HCT116 (cell line): ENCODE data around the gene STARD8.

Experiments used
- EZH2 ChIP-seq: fragments of 200-600 bp; sonication (generic); IDR thresholded peaks from 2 replicates; pipeline ENCODE4 v1.6.1; 2017; ENCODE audit warnings: antibody characterized with exemption, mixed run types
- EZH2phosphoT487 ChIP-seq: fragments of 200-600 bp; IDR thresholded peaks from 2 replicates; pipeline ENCODE4 v1.6.1; 2018; ENCODE audit warnings: antibody characterized with exemption, borderline replicate concordance
- JUND ChIP-seq: IDR thresholded peaks from 2 replicates; pipeline ENCODE4 v1.6.1; 2012
- POLR2A ChIP-seq: IDR thresholded peaks from 2 replicates; pipeline ENCODE4 v1.7.0; 2011; ENCODE audit warnings: borderline replicate concordance; ENCODE audit not compliant: insufficient read depth, insufficient read length; ENCODE audit errors: extremely low read depth
- RAD21 ChIP-seq: IDR thresholded peaks from 2 replicates; pipeline ENCODE4 v1.6.1; 2012; ENCODE audit warnings: low read depth, mild to moderate bottlenecking
- SP1 ChIP-seq: IDR thresholded peaks from 2 replicates; pipeline ENCODE4 v1.6.1; 2012; ENCODE audit warnings: low read depth
- SRF ChIP-seq: IDR thresholded peaks from 2 replicates; pipeline ENCODE4 v1.6.1; 2012; ENCODE audit warnings: low read depth
- TCF7L2 ChIP-seq: IDR thresholded peaks from 2 replicates; pipeline ENCODE4 v1.7.0; 2011; ENCODE audit warnings: borderline replicate concordance, inconsistent platforms; ENCODE audit not compliant: insufficient read depth, insufficient read length; ENCODE audit errors: extremely low read depth
- YY1 ChIP-seq: IDR thresholded peaks from 2 replicates; pipeline ENCODE4 v1.6.1; 2011; ENCODE audit warnings: low read length, low read depth, moderate library complexity, mild to moderate bottlenecking; ENCODE audit not compliant: insufficient replicate concordance; ENCODE audit errors: extremely low read depth
- ZNF274 ChIP-seq: fragments of 200-500 bp; sonication (Bioruptor generic); IDR thresholded peaks from 2 replicates; pipeline ENCODE4 v1.6.1; 2014; ENCODE audit warnings: mild to moderate bottlenecking, low read depth, low read length, inconsistent platforms
- TF ChIP-seq, protein P1 (sequence below), 3 experiments: fragments of 200-600 bp in 1 of 3; sonication (generic) in 1 of 3; IDR thresholded peaks in 2 of 3; conservative IDR thresholded peaks in 1 of 3; 2 replicates each; pipeline ENCODE4 v1.5.1; 2012 to 2017; ENCODE audit warnings: low read depth in 2 of 3, low read length in 2 of 3, antibody characterized with exemption in 1 of 3, borderline replicate concordance in 1 of 3, control low read depth in 1 of 3, mild to moderate bottlenecking in 1 of 3, mixed read lengths in 1 of 3, mixed run types in 1 of 3, moderate library complexity in 1 of 3; ENCODE audit not compliant: insufficient read depth in 1 of 3

DNA sequence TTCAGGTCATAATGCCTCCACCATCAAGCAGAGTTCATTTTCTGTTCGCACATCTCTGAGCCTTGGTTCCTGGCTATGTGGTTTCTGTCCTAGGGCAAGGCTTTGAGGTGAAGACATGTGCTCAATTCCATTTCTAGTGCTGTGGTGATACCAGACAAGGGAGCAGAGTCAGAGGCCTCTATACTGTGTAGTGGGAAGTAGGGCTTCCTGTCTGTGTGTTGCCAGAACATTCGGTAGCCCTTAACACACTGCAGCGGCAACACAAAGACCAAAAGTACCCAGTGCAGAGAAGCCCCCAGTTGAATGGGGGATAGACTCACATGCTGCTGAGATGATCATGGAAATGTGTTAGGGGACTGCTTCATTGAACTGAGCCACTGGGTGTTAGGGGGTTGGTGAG is 56.4 kb downstream of the STARD8 start:
- TF ChIP-seq JUND (no peak), ZNF274 (no peak), POLR2A (no peak), SP1 (no peak), YY1 (no peak), TCF7L2 (no peak), EZH2phosphoT487 (no peak), SRF (no peak), RAD21 (no peak), EZH2 (no peak)
- TF ChIP-seq, protein P1, sequence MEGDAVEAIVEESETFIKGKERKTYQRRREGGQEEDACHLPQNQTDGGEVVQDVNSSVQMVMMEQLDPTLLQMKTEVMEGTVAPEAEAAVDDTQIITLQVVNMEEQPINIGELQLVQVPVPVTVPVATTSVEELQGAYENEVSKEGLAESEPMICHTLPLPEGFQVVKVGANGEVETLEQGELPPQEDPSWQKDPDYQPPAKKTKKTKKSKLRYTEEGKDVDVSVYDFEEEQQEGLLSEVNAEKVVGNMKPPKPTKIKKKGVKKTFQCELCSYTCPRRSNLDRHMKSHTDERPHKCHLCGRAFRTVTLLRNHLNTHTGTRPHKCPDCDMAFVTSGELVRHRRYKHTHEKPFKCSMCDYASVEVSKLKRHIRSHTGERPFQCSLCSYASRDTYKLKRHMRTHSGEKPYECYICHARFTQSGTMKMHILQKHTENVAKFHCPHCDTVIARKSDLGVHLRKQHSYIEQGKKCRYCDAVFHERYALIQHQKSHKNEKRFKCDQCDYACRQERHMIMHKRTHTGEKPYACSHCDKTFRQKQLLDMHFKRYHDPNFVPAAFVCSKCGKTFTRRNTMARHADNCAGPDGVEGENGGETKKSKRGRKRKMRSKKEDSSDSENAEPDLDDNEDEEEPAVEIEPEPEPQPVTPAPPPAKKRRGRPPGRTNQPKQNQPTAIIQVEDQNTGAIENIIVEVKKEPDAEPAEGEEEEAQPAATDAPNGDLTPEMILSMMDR (IDR thresholded peaks at IDR 0.05 in 2 of 3, conservative IDR thresholded peaks at IDR 0.05 in 1 of 3; ENCODE audit: borderline replicate concordance in 1 of 3, insufficient read depth in 1 of 3, low read depth in 2 of 3, low read length in 2 of 3) = no peak
